ENCODE results near the gene SUSD4.

Gene SUSD4

GRCh38 chr1:223211323-223211985 lies 152.5 kb downstream of the SUSD4 start:
- Histone ChIP-seq H3K4me3 (ENCODE audit: low read depth, low read length) (no peak overlapping the region), H3K27ac (no peak overlapping the region), H3K36me3 (replicated peaks) (no peaks in the 10 kb centered on the region), H3K27me3 (replicated peaks) (no peaks in the 10 kb centered on the region)
- in situ Hi-C loops (cut with HindIII; ENCODE audit: low pct_ligation_motif_present, low sequenced_read_pairs), result no loop called here
- TF ChIP-seq, protein P1, sequence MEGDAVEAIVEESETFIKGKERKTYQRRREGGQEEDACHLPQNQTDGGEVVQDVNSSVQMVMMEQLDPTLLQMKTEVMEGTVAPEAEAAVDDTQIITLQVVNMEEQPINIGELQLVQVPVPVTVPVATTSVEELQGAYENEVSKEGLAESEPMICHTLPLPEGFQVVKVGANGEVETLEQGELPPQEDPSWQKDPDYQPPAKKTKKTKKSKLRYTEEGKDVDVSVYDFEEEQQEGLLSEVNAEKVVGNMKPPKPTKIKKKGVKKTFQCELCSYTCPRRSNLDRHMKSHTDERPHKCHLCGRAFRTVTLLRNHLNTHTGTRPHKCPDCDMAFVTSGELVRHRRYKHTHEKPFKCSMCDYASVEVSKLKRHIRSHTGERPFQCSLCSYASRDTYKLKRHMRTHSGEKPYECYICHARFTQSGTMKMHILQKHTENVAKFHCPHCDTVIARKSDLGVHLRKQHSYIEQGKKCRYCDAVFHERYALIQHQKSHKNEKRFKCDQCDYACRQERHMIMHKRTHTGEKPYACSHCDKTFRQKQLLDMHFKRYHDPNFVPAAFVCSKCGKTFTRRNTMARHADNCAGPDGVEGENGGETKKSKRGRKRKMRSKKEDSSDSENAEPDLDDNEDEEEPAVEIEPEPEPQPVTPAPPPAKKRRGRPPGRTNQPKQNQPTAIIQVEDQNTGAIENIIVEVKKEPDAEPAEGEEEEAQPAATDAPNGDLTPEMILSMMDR (IDR thresholded peaks at IDR 0.05; ENCODE audit: low read depth, low read length, missing control alignments), result no peak
- DNase-seq, result no peak

DNA sequence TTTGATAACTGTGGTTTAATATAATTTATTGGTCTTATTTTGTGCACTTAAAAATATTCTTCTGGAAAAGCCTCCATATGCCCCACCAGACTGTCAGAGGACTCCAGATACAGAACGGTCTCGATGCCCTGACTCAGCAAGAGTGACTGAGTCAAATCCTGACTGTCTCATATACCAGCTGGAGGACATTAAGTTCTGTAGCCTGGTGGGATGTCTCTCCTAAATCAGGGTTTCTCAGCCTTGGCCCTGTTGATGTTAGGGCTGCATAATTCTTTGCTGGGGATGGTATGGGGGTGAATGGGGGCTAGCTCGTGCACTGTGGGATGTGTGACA lies 153.2 kb downstream of the SUSD4 start:
- TF ChIP-seq, protein P1 (IDR thresholded peaks at IDR 0.05; ENCODE audit: low read depth, low read length, missing control alignments), result no peak
- no peaks in the 10 kb centered on the region for H3K27me3 ChIP-seq (replicated peaks)
- H3K4me3 ChIP-seq (ENCODE audit: low read depth, low read length), result no peak overlapping the region
- H3K27ac ChIP-seq, result no peak overlapping the region
- in situ Hi-C loops (cut with HindIII; ENCODE audit: low pct_ligation_motif_present, low sequenced_read_pairs), result no loop called here
- H3K36me3 ChIP-seq (replicated peaks), result no peaks in the 10 kb centered on the region
- no peak for DNase-seq

DNA sequence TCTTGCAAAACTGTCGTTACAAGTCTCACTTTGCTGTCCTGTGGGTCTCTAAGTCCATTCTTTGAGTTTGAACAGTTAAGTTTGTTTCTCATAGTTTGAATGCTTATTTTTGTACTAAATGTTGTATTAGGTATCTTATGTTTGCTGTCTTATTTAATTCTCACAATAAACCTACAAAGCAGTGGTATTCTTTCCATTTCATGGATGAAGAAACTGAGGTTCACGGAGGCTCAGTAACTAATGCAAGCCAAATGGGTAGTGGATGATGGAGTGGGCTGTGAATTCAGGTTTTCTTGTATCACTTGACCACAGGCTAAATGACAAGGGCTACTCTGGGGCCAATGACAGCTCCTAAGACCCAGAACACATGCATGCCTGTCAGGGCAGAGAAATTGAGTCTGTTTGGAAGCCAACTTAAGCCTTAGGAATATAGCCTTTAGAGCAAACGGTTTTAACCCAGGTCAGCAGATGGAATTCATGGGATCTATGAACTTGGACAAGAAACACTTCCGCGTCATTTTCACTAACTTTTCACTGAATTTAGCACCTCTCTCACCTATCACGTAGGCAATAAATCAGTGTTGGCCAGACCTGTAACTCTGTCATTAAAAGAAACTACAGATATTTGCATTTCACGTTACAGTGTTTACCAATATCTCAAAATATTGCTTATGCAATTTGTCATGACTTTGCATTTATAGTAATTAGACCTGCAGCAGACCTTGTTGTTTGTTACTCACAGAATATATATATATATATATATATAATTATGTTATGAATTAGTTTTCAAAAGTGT lies 153.8 kb downstream of the SUSD4 start:
- no peaks in the 10 kb centered on the region for H3K36me3 ChIP-seq (replicated peaks)
- no peak overlapping the region for H3K27ac ChIP-seq
- H3K27me3 ChIP-seq (replicated peaks), result no peaks in the 10 kb centered on the region
- TF ChIP-seq, protein P1 (IDR thresholded peaks at IDR 0.05; ENCODE audit: low read depth, low read length, missing control alignments), result no peak
- in situ Hi-C loops (cut with HindIII; ENCODE audit: low pct_ligation_motif_present, low sequenced_read_pairs), result no loop called here
- no peak overlapping the region for H3K4me3 ChIP-seq (ENCODE audit: low read depth, low read length)
- no peak for DNase-seq

DNA sequence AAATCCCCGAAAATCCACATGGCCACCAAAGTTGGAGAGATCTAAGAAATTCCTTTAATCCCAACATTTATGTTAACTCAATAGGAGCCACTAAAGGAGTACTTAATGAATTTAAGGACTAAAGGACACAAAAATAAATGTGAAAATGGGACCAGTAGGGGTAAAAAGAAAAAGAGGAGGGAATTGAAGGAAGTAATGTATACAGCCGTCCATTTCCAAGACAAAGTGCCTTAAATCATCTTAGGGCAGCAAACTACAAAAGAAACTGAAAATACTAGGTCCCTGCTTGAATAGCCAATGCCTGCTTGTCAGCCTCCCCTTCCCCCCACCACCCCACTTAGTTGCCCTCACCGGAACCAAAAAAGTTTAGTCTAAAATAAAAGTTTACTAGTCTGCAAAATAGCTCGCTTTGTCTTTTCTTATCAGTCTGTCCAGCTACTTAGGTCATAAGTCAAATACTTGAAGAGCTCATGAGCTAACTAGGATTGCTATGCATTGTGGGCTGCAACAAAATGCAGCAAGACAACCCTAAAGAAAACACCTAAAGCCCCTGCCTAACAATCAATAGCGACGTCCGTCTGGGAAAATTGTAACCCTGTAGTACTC lies 154.6 kb downstream of the SUSD4 start:
- in situ Hi-C loops (cut with HindIII; ENCODE audit: low pct_ligation_motif_present, low sequenced_read_pairs), result no loop called here
- H3K4me3 ChIP-seq (ENCODE audit: low read depth, low read length), result no peak overlapping the region
- no peak for DNase-seq
- no peaks in the 10 kb centered on the region for H3K36me3 ChIP-seq (replicated peaks)
- no peaks in the 10 kb centered on the region for H3K27me3 ChIP-seq (replicated peaks)
- no peak overlapping the region for H3K27ac ChIP-seq
- TF ChIP-seq, protein P1 (IDR thresholded peaks at IDR 0.05; ENCODE audit: low read depth, low read length, missing control alignments), result no peak

DNA sequence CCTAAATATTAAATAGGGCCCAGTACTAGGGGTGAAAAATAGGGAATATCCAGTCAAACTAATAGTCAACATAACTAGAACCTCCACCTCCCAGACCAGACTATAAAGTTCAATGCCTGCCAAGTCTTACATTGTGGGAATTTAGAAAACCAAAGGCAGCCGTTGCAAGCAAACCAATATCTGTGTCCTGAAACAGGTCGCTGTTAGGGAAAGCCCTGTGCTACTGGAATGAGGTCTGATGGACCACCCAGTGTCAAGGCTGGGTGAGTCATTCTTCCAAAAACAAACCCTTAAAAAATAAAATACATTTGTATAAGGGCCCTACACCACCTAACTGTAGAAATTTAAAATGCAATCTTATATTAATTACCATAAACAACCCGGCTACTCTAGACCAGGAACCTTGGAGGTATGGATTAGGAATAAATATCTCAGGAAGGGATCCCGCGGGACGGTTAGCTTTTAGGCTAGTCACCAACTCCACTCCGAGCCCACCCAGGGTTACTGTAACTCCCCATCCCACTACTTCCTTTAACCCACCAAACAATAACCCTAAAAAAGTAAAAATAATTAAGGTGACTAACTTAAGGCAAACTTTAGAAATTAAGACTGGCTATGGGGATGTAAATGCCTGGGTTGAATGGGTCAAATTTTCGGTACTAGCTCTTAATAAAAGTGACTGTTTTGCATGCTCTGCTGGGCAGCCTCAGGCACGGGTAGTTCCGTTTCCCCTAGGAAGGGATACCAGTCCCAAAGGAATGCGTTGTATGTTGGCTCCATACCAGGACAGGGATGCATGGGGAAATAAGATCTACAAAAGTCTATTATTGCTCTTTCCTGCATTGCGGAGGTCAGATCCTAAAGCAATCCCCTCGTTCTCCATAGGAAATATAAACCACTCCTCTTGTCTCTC lies 155.6 kb downstream of the SUSD4 start:
- TF ChIP-seq, protein P1 (IDR thresholded peaks at IDR 0.05; ENCODE audit: low read depth, low read length, missing control alignments), result no peak

More for the DNA sequence above, 155.6 kb downstream of the SUSD4 start:
- H3K27me3 ChIP-seq (replicated peaks), result no peaks in the 10 kb centered on the region
- no peaks in the 10 kb centered on the region for H3K36me3 ChIP-seq (replicated peaks)
- DNase-seq, result no peak
- H3K27ac ChIP-seq, result no peak overlapping the region
- H3K4me3 ChIP-seq (ENCODE audit: low read depth, low read length), result no peak overlapping the region
- in situ Hi-C loops (cut with HindIII; ENCODE audit: low pct_ligation_motif_present, low sequenced_read_pairs), result no loop called here
